ENCODE data around the gene CIZ1. TPM values are rescaled to one million over a fixed set of nuclear protein-coding genes. Genes with fewer than 3 reads are reported as not detected.

Gene CIZ1
- polyA plus RNA-seq, 1 donor: 95.1 TPM

DNA sequence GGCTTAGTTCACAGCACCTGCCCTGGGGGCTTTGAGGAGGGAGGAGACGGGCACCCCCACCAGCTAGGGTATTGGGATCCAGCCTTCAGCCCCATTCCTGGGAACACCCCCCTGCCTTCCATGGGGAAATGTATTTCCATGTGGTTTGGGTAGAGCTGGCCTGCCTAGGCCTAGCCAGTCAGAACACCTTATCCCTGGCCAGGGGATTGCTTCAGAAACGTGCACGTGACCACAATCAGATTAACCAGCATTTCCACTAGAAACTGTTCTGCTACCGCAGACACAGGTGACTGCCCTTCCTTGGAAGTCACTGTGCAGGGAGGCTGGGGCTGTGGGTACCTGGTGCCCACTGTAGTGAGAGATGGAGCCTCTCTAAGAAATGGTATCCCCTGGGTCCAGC lies 17.3 kb downstream of the CIZ1 start:
- H3K4me3 ChIP-seq (ENCODE audit: low read length): no peak overlapping the region
- H3K27ac ChIP-seq (ENCODE audit: low read length): no peak overlapping the region
- no peaks in the 10 kb centered on the region for H3K27me3 ChIP-seq (ENCODE audit: control insufficient read depth, insufficient read depth, low read length)
- no CpG with 5 or more reads among the region's 4 CpGs for WGBS (ENCODE audit: insufficient coverage, low lambda C conversion rate)
- no peak for DNase-seq
- peaks cover 5% of the 10 kb centered on the region for H3K9me3 ChIP-seq (ENCODE audit: control insufficient read depth, low read depth, low read length)
- H3K4me1 ChIP-seq (ENCODE audit: control insufficient read depth, insufficient read depth, low read length): no peaks in the 10 kb centered on the region
- H3K36me3 ChIP-seq (ENCODE audit: control insufficient read depth, insufficient read depth, low read length): peaks cover 70% of the 10 kb centered on the region

DNA sequence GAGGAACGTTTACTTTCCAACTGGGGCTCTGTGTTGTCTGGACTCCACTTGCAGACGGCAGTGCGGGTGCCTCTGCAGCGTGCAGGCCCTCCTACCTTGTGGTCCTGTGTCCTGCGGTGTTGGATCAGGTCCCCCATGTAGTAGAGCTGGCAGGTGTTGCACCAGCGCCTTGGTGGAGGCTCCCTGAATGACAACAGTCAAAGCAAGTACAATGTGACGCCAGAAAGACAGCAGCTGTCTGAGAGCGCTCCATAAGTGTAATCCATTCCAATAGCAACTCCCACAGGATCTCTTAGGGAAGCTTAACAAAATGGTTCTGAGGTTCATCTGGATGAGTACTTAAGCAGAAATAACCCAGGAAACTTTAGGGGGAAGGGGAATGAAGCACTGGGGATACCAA lies 21.4 kb downstream of the CIZ1 start:
- Histone ChIP-seq H3K36me3 (ENCODE audit: control insufficient read depth, insufficient read depth, low read length) (peaks cover 67% of the 10 kb centered on the region), H3K9me3 (ENCODE audit: control insufficient read depth, low read depth, low read length) (no peaks in the 10 kb centered on the region), H3K27ac (ENCODE audit: low read length) (no peak overlapping the region), H3K4me3 (ENCODE audit: low read length) (no peak overlapping the region), H3K4me1 (ENCODE audit: control insufficient read depth, insufficient read depth, low read length) (no peaks in the 10 kb centered on the region), H3K27me3 (ENCODE audit: control insufficient read depth, insufficient read depth, low read length) (no peaks in the 10 kb centered on the region)
- WGBS (ENCODE audit: insufficient coverage, low lambda C conversion rate): no CpG with 5 or more reads among the region's 8 CpGs
- DNase-seq: no peak

DNA sequence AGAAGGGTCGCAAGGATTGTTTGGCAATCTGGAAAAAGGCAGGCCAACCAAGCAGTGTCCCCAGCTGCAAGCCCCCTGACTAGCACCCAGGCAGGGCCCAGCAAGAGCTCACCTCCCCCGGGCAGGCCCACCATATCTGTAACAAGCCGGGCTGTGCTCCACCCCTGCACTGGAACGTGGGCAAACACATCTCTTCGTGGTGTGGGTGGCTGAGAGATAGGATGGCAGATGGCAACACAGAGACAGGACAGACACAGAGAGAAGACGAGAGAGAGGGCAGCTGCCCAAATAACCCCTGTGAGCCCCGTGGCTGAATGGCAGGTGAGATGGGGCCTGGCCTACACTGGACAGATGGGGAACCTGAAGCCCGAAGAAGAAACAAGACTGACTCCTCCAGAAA lies 21.9 kb downstream of the CIZ1 start:
- H3K4me3 ChIP-seq (ENCODE audit: low read length): no peak overlapping the region
- no peaks in the 10 kb centered on the region for H3K27me3 ChIP-seq (ENCODE audit: control insufficient read depth, insufficient read depth, low read length)
- no CpG with 5 or more reads among the region's 8 CpGs for WGBS (ENCODE audit: insufficient coverage, low lambda C conversion rate)
- H3K4me1 ChIP-seq (ENCODE audit: control insufficient read depth, insufficient read depth, low read length): no peaks in the 10 kb centered on the region
- DNase-seq: no peak
- H3K27ac ChIP-seq (ENCODE audit: low read length): no peak overlapping the region
- no peaks in the 10 kb centered on the region for H3K9me3 ChIP-seq (ENCODE audit: control insufficient read depth, low read depth, low read length)
- H3K36me3 ChIP-seq (ENCODE audit: control insufficient read depth, insufficient read depth, low read length): peaks cover 66% of the 10 kb centered on the region

DNA sequence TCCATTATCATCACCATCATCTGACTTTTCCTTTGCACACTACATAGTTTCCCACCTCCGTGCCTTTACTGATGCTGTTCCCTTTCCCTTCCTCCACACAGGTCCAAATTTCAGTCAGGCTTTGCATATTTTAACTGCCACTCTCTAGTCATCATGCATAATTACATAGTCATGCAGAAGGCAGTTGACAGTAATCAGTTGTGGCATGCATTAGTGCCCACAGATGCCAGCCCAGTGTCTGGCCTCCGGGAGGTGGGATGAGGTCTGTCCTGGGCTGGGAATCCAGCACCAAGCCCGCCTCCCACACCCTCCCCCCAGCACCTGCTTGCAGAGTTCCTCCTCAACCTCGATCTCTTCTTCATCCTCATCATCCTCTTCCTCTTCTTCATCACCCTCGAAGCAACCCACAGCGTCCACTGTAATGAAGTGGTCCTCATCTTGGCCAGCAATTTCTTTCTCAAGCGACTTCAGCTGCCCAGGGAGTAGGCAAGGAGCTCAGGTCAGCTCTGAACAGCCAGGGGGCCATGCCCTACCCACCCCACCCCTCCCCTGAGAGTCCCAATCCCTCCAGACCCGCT lies 22.6 kb downstream of the CIZ1 start:
- Histone ChIP-seq H3K27me3 (ENCODE audit: control insufficient read depth, insufficient read depth, low read length) (no peaks in the 10 kb centered on the region), H3K4me3 (ENCODE audit: low read length) (no peak overlapping the region), H3K27ac (ENCODE audit: low read length) (no peak overlapping the region), H3K9me3 (ENCODE audit: control insufficient read depth, low read depth, low read length) (no peaks in the 10 kb centered on the region), H3K4me1 (ENCODE audit: control insufficient read depth, insufficient read depth, low read length) (no peaks in the 10 kb centered on the region), H3K36me3 (ENCODE audit: control insufficient read depth, insufficient read depth, low read length) (peaks cover 66% of the 10 kb centered on the region)
- WGBS (ENCODE audit: insufficient coverage, low lambda C conversion rate): 83% methylated on average over 1 of the region's 8 CpGs
- no peak for DNase-seq

DNA sequence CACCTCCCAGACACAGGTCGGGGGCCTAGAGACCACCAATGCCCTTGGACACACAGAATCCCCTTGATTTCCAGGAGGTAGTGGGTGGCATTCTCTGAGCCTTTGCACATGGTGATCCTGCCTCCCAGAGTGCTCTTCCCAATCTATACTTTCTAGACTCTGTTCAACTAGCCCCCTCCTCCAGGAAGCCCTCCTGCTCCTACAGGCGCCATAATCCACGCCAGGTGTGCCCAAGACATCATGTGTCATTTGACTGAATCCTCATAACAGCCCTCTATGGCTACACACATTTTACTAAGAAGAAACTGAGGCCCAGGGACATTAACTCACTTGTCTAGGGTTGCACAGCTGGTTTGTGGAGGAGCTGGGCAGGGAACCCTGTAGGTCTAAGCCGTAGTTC lies 24.2 kb downstream of the CIZ1 start:
- Histone ChIP-seq H3K4me1 (ENCODE audit: control insufficient read depth, insufficient read depth, low read length) (no peaks in the 10 kb centered on the region), H3K4me3 (ENCODE audit: low read length) (no peak overlapping the region), H3K27ac (ENCODE audit: low read length) (no peak overlapping the region), H3K27me3 (ENCODE audit: control insufficient read depth, insufficient read depth, low read length) (no peaks in the 10 kb centered on the region), H3K36me3 (ENCODE audit: control insufficient read depth, insufficient read depth, low read length) (peaks cover 76% of the 10 kb centered on the region), H3K9me3 (ENCODE audit: control insufficient read depth, low read depth, low read length) (no peaks in the 10 kb centered on the region)
- WGBS (ENCODE audit: insufficient coverage, low lambda C conversion rate): 80% methylated on average over 1 of the region's 4 CpGs
- no peak for DNase-seq

DNA sequence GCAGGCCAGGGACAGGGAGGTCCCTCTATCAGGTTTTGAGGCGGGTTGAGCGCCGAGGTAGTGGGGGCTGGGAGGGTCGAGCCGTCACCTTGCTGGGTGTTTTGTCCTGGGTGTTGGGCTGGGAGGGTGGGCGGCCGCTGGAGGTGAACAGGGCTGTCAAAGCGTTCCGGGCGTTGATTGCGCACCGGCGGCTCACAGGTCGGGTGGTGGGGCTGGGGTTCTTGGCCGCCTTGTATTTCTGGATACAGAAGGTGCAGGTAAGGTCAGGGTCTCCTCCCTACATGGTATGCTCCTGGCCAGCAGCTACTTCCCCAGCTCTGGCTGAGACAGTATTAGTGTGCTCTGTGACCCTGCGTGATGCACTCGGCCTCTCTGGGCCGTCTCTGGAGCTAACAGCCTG lies 25.2 kb downstream of the CIZ1 start:
- DNase-seq: no peak
- Histone ChIP-seq H3K27ac (ENCODE audit: low read length) (no peak overlapping the region), H3K36me3 (ENCODE audit: control insufficient read depth, insufficient read depth, low read length) (peaks cover 78% of the 10 kb centered on the region), H3K4me1 (ENCODE audit: control insufficient read depth, insufficient read depth, low read length) (no peaks in the 10 kb centered on the region), H3K27me3 (ENCODE audit: control insufficient read depth, insufficient read depth, low read length) (no peaks in the 10 kb centered on the region), H3K4me3 (ENCODE audit: low read length) (no peak overlapping the region), H3K9me3 (ENCODE audit: control insufficient read depth, low read depth, low read length) (no peaks in the 10 kb centered on the region)
- WGBS (ENCODE audit: insufficient coverage, low lambda C conversion rate): no CpG with 5 or more reads among the region's 18 CpGs

DNA sequence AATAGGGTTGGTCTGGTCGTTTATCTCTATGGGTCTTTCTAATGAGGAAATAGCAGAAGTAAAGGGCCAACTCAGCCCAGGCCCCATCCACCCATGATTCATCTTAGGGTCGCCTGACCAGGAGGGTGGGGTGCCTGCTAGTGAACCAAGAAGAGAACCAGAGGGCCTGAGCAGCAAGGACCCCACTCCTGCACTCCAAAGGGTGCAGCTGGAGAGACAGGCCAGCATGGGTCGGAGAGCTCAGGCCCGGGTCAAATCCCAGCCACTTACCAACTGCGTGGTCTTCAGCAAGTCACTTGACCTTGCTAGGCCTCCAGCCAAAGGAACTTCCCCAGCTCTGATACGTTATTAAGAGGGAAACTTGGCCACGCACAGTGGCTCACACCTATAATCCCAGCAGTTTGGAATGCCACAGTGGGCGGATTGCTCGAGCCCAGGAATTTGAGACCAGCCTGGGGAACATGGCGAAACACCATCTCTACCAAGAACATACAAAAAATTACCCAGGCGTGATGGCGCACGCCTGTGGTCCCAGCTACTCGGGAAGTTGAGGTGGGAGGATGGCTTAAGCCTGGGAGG lies 27.0 kb downstream of the CIZ1 start:
- H3K27me3 ChIP-seq (ENCODE audit: control insufficient read depth, insufficient read depth, low read length): no peaks in the 10 kb centered on the region
- H3K27ac ChIP-seq (ENCODE audit: low read length): no peak overlapping the region
- no peaks in the 10 kb centered on the region for H3K9me3 ChIP-seq (ENCODE audit: control insufficient read depth, low read depth, low read length)
- H3K4me3 ChIP-seq (ENCODE audit: low read length): no peak overlapping the region
- H3K36me3 ChIP-seq (ENCODE audit: control insufficient read depth, insufficient read depth, low read length): peaks cover 66% of the 10 kb centered on the region
- WGBS (ENCODE audit: insufficient coverage, low lambda C conversion rate): no CpG with 5 or more reads among the region's 14 CpGs
- no peak for DNase-seq
- peaks cover 7% of the 10 kb centered on the region for H3K4me1 ChIP-seq (ENCODE audit: control insufficient read depth, insufficient read depth, low read length)

DNA sequence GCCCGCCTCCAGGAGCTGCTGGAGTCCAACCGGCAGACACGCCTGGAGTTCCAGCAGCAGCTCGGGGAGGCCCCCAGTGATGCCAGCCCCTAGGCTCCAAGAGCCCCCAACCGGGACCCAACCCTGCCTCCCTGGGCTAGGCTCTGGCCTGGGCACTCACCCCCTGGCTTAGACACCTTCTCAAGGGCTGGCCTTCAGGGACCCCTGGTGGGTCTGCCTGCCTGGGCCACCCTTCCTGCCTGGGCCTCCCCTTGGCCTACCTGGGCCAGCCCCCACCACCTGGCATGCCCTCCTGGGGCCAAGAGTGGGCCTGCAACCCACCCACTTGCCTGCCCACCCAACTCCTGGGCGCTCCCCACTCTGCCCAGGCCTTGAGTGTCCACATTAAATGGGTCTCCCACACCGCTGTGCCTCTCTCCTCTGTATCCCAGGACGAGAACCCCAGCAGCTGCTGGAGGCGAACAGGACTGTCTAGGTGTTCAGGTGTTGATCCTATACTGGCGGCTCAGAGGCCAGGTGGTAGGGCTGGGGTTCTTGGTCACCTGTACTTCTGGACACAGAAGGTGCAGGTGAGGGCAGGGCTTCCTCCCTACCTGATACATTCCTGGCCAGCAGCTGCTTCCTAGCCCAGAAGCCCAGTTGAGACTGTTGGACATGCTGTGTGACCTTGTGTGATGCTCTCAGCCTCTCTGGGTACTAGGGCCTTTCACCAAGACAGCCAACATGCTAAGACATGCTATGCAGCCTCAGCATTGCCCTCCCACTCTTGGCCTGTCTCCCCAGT lies 27.7 kb downstream of the CIZ1 start:
- no peak overlapping the region for H3K4me3 ChIP-seq (ENCODE audit: low read length)
- H3K9me3 ChIP-seq (ENCODE audit: control insufficient read depth, low read depth, low read length): no peaks in the 10 kb centered on the region
- H3K27me3 ChIP-seq (ENCODE audit: control insufficient read depth, insufficient read depth, low read length): no peaks in the 10 kb centered on the region
- no CpG with 5 or more reads among the region's 10 CpGs for WGBS (ENCODE audit: insufficient coverage, low lambda C conversion rate)
- H3K27ac ChIP-seq (ENCODE audit: low read length): no peak overlapping the region
- no peak for DNase-seq
- peaks cover 59% of the 10 kb centered on the region for H3K36me3 ChIP-seq (ENCODE audit: control insufficient read depth, insufficient read depth, low read length)
- peaks cover 9% of the 10 kb centered on the region for H3K4me1 ChIP-seq (ENCODE audit: control insufficient read depth, insufficient read depth, low read length)

DNA sequence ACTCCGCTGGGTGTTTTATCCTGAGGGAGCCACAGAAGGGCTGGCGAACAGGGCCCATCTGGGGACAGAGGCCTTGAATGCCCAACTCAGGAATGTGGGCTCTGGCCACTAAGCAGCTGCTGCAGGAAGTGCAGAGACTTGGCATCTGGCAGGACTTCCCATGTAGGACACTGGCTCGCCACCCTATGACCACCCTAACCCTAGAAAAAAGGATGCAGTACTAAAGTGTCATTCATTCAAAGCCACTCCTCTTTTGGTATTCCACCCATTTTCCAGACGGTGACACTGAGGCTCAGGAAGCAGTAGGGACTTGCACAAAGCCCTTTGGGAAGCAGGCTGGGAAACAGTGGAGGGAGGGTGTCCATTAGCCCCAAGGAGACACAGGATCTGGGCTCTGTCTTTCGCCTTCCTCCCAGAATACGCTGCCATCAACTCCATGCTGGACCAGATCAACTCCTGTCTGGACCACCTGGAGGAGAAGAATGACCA lies 28.3 kb downstream of the CIZ1 start:
- WGBS (ENCODE audit: insufficient coverage, low lambda C conversion rate): no CpG with 5 or more reads among the region's 6 CpGs
- H3K4me1 ChIP-seq (ENCODE audit: control insufficient read depth, insufficient read depth, low read length): peaks cover 9% of the 10 kb centered on the region
- H3K27me3 ChIP-seq (ENCODE audit: control insufficient read depth, insufficient read depth, low read length): no peaks in the 10 kb centered on the region
- no peaks in the 10 kb centered on the region for H3K9me3 ChIP-seq (ENCODE audit: control insufficient read depth, low read depth, low read length)
- H3K36me3 ChIP-seq (ENCODE audit: control insufficient read depth, insufficient read depth, low read length): peaks cover 54% of the 10 kb centered on the region
- H3K27ac ChIP-seq (ENCODE audit: low read length): no peak overlapping the region
- no peak overlapping the region for H3K4me3 ChIP-seq (ENCODE audit: low read length)
- no peak for DNase-seq

DNA sequence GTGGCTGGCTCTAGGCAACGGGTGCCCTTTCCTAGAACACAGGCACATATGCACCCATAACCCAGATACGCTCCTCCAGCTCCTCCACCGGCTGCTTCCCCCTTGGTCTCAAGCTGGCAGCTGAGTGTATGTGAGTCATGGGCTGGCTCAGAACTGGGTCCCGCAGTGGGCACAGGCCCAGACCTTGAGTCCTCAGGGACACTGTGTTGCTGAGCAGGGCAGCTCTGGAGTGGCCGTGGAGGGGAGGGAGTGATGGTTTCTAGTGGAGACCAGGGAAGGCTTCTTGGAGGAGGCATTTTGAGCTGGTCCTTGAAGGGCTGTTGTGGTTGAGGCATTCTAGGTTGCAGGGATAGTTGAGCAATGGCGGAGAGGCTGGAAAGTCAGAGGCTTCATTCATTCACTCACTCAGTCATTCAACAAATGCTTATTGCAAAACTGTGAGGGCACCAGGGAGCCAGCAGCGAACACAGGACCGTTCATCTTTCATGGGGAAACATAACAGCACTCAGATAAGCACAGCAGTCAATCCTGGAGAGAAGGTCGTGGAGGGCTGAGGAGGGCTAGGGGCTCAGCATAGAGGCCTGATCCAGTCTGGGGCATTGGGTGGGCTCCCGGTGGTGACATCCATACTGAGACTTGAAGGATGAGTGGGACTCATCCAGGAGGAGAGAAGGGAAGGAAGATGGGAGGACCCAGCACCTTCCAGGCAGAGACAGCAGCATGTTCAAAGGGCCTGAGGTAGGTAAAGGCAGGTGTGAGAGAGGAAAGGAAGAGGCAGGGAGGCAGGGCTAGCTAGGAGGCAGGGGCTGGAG lies 29.0 kb downstream of the CIZ1 start:
- peaks cover 48% of the 10 kb centered on the region for H3K36me3 ChIP-seq (ENCODE audit: control insufficient read depth, insufficient read depth, low read length)
- H3K4me1 ChIP-seq (ENCODE audit: control insufficient read depth, insufficient read depth, low read length): peaks cover 9% of the 10 kb centered on the region
- no peak overlapping the region for H3K27ac ChIP-seq (ENCODE audit: low read length)
- no peaks in the 10 kb centered on the region for H3K9me3 ChIP-seq (ENCODE audit: control insufficient read depth, low read depth, low read length)
- H3K27me3 ChIP-seq (ENCODE audit: control insufficient read depth, insufficient read depth, low read length): no peaks in the 10 kb centered on the region
- DNase-seq: no peak
- H3K4me3 ChIP-seq (ENCODE audit: low read length): no peak overlapping the region
- no CpG with 5 or more reads among the region's 10 CpGs for WGBS (ENCODE audit: insufficient coverage, low lambda C conversion rate)
